GM13977 (cell line): ENCODE data around the gene MED15.

ENCODE experiments used
- DNase-seq: peaks from one replicate; pipeline ENCODE4 v3.0.0; 2012; ENCODE audit warnings: low spot score
- CTCF ChIP-seq: IDR thresholded peaks from 2 replicates; pipeline ENCODE4 v1.5.1; 2012; ENCODE audit warnings: mild to moderate bottlenecking, control low read depth; ENCODE audit not compliant: insufficient read depth; ENCODE audit errors: extremely low read depth, missing control alignments
- in situ Hi-C: fragments of 300-500 bp; cut with MboI; formaldehyde crosslinking; loops from one replicate; pipeline ENCODE4 v1.12.0; 2022; ENCODE audit warnings: low sequenced_read_pairs, low pct_unique_long_range_greater_than_20kb, mixed read lengths, inconsistent platforms; ENCODE audit not compliant: unreplicated experiment

The MED15 gene

DNA sequence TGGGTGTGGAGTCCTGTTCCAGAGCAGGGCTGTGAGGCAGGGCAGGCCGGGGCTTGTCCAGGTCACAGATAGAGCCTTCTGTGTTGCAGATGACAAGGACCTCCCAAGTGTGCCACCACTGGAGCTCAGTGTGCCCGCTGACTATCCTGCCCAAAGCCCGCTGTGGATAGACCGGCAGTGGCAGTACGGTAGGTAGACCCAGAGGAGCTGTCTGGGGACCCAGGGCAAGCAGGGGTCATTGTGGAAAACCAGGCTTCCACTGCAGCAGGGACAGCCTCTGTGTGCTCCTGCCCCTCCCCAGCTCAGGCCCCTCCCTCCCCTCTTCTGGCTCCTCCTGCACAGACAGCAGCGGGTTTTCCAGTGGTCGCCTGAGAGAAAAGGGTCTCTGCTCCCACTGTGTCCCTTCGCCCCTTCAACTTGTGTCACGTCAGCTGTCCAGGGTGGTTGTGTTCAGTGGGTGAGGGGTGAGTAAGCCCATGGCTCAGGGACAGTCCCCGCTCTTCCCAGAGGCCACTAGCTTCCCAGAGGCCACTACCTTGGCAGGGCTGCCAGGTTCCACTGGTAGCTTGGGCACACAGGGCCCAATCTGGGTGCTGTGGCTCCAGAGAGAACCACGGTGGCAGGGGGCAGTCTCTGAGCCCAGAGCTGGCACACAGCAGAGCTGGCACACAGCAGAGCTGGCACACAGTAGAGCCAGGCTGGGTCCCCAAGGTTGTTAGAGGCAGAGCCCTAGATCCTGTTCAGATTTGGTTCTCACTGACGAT lies 78.4 kb downstream of the MED15 start:
- DNase-seq = no peak
- in situ Hi-C loops = no loop called here
- TF ChIP-seq CTCF = no peak

GRCh38 chr22:20586403-20586745 lies 79.0 kb downstream of the MED15 start:
- TF ChIP-seq CTCF = no peak
- in situ Hi-C loops = no loop called here
- DNase-seq = no peak

DNA sequence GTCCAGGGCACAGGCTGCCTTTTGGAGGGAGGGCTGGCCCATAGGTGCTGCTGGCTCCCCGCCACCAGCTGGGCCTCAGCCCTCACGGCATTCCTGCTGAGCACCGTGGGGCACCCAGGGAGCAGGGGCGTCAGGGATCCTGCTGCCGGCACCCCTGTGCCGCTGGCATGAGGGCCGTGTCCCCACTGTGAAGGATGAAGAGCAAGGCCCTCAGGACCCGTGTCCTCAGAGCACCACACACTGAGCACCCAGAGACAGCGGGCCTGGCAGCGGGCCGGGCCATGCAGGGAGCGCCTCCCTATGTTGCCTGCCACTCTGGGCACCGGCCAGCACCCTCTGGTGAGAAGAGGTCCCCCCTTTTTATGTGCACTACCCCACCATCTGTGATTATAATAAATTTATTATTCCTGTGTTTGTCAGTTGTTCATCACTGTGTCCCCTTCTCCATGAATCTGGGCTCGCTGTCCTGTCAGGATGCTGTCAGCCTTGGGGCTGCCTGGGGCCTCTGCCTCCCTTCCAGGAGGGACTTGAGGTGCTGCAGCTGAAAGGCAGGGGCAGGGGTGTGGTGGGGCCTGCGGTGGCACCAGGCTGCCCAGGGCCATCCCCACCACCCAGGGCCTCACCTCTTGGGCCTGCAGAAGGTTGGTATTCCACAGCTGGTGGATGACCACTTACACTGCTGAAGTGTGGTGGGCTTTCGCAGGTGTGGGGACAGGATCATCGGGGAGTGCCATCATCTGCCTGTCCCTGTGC lies 80.0 kb downstream of the MED15 start:
- in situ Hi-C loops = no loop called here
- DNase-seq = no peak
- TF ChIP-seq CTCF = no peak

- in situ Hi-C loops = no loop called here
- DNase-seq = no peak
- no peak for TF ChIP-seq CTCF
Observed at GRCh38 chr22:20588092-20588842, 80.9 kb downstream of the MED15 start.

DNA sequence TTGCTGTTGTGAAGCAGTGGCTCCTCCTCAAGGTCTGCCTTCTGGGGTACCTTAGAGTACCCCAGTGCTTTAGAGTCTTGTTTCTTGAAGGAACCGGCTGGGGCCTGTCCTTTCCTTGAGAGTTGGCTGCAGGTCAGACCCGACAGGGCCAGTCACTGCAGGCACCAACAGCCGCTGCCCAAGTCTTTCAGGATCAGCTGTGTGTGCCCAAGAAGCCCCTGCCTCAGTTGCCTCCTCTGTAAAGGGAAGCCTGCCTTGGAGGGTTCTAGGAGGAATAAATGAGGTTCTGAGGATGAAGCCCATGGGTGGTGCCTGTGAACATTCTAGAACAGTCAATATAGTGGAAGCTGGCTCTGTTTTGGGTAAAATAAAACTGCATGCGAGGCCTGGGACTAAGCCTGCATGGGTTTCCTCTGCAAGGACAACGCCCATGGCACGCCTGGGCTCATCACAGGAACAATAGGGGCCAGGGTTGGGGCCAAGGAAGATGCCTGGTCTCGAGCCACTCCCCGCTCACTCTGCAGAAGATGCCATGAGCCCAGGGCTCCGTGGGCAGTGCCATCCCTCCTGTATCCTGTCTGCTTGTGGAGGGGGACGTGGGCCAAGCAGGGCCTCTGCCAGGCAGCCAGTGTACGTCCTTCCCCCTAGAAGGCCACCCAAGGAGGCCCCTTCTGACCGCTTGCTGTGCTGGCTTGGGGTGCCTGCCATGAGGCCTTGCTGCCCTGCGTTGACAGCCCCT lies 81.6 kb downstream of the MED15 start:
- no peak for DNase-seq
- no peak for TF ChIP-seq CTCF
- in situ Hi-C loops = no loop called here
